22Rv1 (cell line): ENCODE data around the gene ATP6V1A.

Source experiments
- CTCF ChIP-seq: fragments of 450-650 bp; IDR thresholded peaks from 2 replicates; pipeline ENCODE4 v1.5.1; 2017; ENCODE audit warnings: mild to moderate bottlenecking
- ZFX ChIP-seq: fragments of 450-650 bp; IDR thresholded peaks from 2 replicates; pipeline ENCODE4 v1.6.1; 2017; ENCODE audit warnings: antibody characterized with exemption, borderline replicate concordance

- no peak for TF ChIP-seq CTCF
- no peak for TF ChIP-seq ZFX
Observed at GRCh38 chr3:113746548-113747282, at the start of gene ATP6V1A.
